ACC112 (cell line): ENCODE measurements around the gene ADAMTS5.

Experiments
- H2AFZ ChIP-seq: fragments of 200-600 bp; sonication (generic); one replicate; pipeline ENCODE4 v1.6.0; 2017; ENCODE audit warnings: antibody characterized with exemption, low read length; ENCODE audit not compliant: unreplicated experiment
- H3K27ac ChIP-seq: fragments of 200-600 bp; sonication (generic); 2 replicates; pipeline ENCODE4 v1.5.1; 2014; ENCODE audit warnings: low read depth, mild to moderate bottlenecking, antibody characterized with exemption, low read length, moderate library complexity
- H3K27me3 ChIP-seq: fragments of 200-600 bp; sonication (generic); 2 replicates; pipeline ENCODE4 v1.6.1; 2014; ENCODE audit warnings: mild to moderate bottlenecking, antibody characterized with exemption, low read length, moderate library complexity, mixed read lengths; ENCODE audit not compliant: insufficient read depth
- H3K36me3 ChIP-seq: fragments of 200-600 bp; sonication (generic); 2 replicates; pipeline ENCODE4 v1.6.1; 2016; ENCODE audit warnings: mild to moderate bottlenecking, antibody characterized with exemption, low read length, moderate library complexity, mixed read lengths; ENCODE audit not compliant: insufficient read depth
- H3K4me1 ChIP-seq: fragments of 200-600 bp; sonication (generic); one replicate; pipeline ENCODE4 v1.6.1; 2016; ENCODE audit warnings: low read length, mixed read lengths; ENCODE audit not compliant: insufficient read depth, unreplicated experiment, control insufficient read depth
- H3K4me3 ChIP-seq: fragments of 200-600 bp; sonication (generic); 2 replicates; pipeline ENCODE4 v1.5.1; 2014; ENCODE audit warnings: mild to moderate bottlenecking, low read depth, low read length
- H3K79me2 ChIP-seq: fragments of 200-600 bp; sonication (generic); one replicate; pipeline ENCODE4 v1.6.0; 2016; ENCODE audit warnings: low read length; ENCODE audit not compliant: control insufficient read depth, unreplicated experiment, insufficient read depth

The ADAMTS5 gene

DNA sequence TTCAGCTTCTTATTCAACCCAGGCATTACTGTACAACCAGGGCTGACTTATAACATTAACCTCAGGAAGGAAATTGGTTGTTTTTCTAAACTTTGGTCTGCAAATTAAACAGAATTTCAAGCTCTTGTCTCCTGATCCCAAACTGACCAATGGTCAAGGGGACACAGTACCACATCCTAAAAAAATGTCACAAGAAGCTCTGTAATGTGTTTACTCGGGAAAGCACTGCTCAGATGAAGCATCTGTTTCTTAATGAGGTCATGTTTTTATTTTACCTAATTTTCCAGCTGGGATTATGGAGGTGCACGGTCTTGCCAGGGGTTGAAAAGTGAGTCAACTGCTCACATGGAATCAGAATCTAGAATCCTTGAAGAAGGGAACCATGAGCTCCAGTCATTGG lies 18.7 kb downstream of the ADAMTS5 start:
- Histone ChIP-seq H3K79me2 (no peaks in the 10 kb centered on the region), H3K27me3 (no peaks in the 10 kb centered on the region), H3K4me3 (no peak overlapping the region), H3K27ac (no peak overlapping the region), H3K4me1 (peaks cover 5% of the 10 kb centered on the region), H3K36me3 (no peaks in the 10 kb centered on the region; the same call in 1 of the 2 replicates), H2AFZ (no peak overlapping the region)

DNA sequence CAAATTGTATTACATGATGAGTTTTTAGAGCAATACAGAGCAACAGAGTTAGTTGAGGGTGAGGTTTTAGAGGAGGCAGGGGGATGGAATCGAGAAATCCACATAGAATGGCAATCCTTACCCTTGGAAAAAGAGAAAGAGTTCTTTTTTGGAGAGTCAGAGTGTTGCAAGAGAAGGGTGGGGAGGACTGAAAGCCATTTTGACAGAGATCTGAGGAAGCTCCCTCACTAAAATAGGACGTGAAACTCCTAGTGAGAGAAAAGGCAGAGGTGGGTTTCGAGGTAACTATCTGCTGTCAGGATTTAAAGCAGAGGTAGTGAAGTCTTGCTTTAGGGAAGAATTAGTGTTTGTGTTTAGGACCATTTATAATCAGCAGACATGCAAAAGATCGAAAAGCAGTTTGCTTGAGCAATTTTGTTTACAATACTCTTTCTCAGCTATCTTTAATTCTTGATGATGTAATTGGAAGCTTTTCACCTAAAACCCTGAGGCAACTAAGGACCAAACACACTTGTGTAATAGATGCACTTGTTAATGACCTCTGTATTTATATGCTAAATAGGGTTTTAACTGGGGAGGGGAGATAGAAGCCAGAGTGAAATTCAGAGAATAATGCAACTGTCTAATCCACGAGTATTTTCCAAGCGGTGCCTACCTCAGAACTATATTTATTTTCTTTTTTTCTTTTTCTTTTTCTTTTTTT lies 20.0 kb downstream of the ADAMTS5 start:
- no peak overlapping the region for H3K27ac ChIP-seq
- H3K4me1 ChIP-seq = peaks cover 5% of the 10 kb centered on the region
- no peaks in the 10 kb centered on the region; the same call in 1 of the 2 replicates for H3K36me3 ChIP-seq
- H3K27me3 ChIP-seq = no peaks in the 10 kb centered on the region
- no peak overlapping the region for H2AFZ ChIP-seq
- H3K79me2 ChIP-seq = no peaks in the 10 kb centered on the region
- H3K4me3 ChIP-seq = no peak overlapping the region

DNA sequence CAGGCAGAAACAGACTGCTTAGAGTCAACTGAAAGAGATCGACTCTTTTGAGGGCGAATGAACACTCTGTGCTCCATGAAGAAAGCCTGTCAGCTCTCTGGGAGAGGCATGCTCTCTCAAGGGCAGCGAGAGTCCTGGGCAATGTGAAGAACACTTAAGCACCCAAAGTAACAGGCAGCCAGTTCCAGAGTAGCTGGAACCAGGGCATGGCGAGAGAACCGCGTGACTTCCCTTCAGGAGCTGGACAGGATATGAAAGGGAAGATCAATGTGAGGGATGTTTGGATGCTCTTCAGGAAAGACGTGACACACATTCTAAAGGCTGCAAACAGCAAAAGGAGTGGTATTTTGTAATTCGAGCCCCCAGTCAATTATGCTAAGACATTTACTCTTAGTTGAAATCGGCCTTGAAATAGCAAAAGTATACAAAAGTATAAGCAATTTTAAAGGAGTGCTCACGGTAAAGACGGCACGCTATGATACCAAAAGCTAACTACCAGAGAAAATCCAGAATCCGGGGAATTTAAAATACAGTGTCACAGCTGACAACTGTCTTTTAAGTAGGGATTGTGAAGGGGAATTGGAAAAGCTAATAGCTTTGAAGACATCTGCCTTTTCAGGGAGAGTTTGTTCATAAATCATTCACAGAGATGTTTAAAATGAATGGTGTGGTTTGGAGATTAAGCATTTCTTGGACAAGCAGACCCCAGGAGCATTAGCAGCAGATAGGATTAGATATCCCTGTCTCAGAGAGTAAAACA lies 20.8 kb downstream of the ADAMTS5 start:
- peaks cover 5% of the 10 kb centered on the region for H3K4me1 ChIP-seq
- H3K27me3 ChIP-seq = no peaks in the 10 kb centered on the region
- no peak overlapping the region for H2AFZ ChIP-seq
- no peak overlapping the region for H3K27ac ChIP-seq
- H3K36me3 ChIP-seq = no peaks in the 10 kb centered on the region; the same call in 1 of the 2 replicates
- H3K79me2 ChIP-seq = no peaks in the 10 kb centered on the region
- peak overlapping the region; percentile 19; the same call in 1 of the 2 replicates for H3K4me3 ChIP-seq

DNA sequence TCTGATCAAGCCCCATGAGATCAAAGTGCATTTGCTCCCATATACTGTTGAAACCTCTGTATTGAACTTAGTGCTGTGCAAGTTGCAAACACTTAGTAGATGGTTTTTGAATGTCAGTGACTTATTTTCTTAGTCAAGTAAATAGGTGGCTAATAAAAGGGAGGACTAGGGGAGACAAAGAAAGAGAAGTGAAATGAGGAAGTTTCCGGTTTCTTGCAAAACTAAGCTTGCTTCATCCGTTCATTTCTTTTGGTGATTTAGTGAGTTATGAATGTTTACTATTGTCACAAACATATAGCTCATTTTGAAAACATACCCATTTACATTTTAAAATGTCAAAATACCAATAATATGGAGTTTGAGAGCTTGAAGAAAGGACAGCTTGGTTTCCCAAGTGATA lies 23.0 kb downstream of the ADAMTS5 start:
- H3K4me1 ChIP-seq = peaks cover 9% of the 10 kb centered on the region
- H3K4me3 ChIP-seq = no peak overlapping the region
- H3K36me3 ChIP-seq = no peaks in the 10 kb centered on the region; the same call in 1 of the 2 replicates
- no peak overlapping the region for H3K27ac ChIP-seq
- no peaks in the 10 kb centered on the region for H3K27me3 ChIP-seq
- no peaks in the 10 kb centered on the region for H3K79me2 ChIP-seq
- no peak overlapping the region for H2AFZ ChIP-seq

DNA sequence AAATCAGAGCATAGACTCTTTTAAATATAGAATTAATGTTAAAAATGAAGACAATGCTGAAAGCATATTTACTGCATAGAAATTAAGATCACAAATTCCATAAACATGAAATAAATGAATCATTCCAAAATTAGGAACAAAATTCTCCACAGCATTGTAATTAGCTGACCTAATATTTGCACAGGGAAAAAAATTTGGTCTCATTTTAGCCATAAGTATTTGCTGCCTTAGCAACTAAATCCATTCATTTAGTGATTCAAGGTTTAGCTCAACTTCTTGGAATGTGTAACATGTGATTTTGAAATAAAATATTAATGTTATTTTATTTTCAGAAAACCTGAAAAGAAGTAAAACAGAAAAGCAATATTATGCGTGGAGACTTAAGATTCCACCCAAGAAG lies 25.5 kb downstream of the ADAMTS5 start:
- Histone ChIP-seq H2AFZ (no peak overlapping the region), H3K79me2 (no peaks in the 10 kb centered on the region), H3K4me3 (no peak overlapping the region), H3K4me1 (peaks cover 4% of the 10 kb centered on the region), H3K36me3 (no peaks in the 10 kb centered on the region; the same call in 1 of the 2 replicates), H3K27me3 (no peaks in the 10 kb centered on the region), H3K27ac (no peak overlapping the region)

DNA sequence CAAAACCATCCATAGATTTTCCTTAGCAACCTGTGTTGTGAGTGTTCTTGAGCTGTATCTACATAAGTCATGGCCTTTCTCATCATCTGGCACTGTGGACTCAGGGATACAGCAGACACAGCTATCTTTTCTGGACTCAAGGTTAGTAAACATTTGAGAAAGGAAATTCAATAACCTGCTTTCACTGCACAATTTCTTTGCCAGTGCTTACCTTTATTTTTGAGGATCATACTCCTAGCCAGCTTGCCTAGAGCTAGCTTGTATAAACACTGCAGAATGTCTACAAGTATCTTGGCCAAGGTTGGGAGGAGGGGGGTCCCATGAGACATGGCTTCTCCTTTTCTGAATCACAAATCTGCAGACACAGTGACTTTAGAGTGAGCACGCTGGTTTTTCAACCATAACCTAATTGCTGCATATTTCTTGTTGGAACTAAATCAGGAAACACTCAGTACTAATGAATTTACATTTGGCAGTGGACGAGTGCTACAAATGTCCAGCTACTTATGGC lies 27.2 kb downstream of the ADAMTS5 start:
- Histone ChIP-seq H3K79me2 (no peaks in the 10 kb centered on the region), H3K27ac (no peak overlapping the region), H3K4me3 (no peak overlapping the region), H3K4me1 (peaks cover 4% of the 10 kb centered on the region), H2AFZ (no peak overlapping the region), H3K36me3 (no peaks in the 10 kb centered on the region; the same call in 1 of the 2 replicates), H3K27me3 (no peaks in the 10 kb centered on the region)

DNA sequence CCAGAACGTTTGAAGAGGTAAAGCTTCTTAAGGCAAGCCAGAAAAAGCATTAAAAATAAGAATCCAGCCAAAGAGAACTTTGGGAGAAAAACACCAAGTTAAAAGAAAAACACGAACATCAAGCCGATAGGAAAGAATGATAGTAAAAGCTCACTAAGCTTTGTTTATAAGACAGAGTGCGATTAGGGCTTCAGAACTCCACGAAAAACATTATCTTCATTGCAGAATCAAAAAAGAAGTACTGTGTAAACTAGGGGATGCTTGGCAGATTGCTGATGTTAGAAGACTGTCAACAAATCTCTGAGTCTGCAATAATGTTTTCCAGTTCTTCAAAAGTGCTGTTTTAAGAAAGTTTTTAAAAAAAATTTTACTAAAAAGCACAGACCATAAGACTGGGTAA lies 30.2 kb downstream of the ADAMTS5 start:
- Histone ChIP-seq H3K4me3 (no peak overlapping the region), H2AFZ (no peak overlapping the region), H3K27ac (no peak overlapping the region), H3K4me1 (peaks cover 4% of the 10 kb centered on the region), H3K27me3 (no peaks in the 10 kb centered on the region), H3K36me3 (no peaks in the 10 kb centered on the region), H3K79me2 (no peaks in the 10 kb centered on the region)

DNA sequence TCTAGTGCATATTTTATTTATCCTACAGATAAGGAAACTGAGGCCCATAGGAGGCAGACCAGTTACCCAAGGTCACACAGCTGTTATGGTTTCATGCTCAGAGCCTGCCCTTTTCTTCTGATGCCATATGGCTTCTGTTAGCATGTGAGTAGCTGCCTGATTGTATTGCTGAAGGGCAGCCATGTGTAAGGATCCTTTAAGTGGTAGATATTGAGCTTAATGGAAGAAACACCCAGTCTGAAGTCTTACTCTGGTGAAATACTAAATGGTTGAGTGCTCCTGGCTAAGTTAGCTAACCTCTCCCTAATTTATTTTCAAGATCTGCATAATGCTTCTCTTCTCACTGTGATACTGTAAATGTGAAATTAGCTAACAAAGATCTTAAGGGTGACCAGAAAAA lies 30.9 kb downstream of the ADAMTS5 start:
- Histone ChIP-seq H2AFZ (no peak overlapping the region), H3K4me1 (peaks cover 4% of the 10 kb centered on the region), H3K79me2 (no peaks in the 10 kb centered on the region), H3K36me3 (no peaks in the 10 kb centered on the region), H3K4me3 (no peak overlapping the region), H3K27me3 (no peaks in the 10 kb centered on the region), H3K27ac (no peak overlapping the region)

DNA sequence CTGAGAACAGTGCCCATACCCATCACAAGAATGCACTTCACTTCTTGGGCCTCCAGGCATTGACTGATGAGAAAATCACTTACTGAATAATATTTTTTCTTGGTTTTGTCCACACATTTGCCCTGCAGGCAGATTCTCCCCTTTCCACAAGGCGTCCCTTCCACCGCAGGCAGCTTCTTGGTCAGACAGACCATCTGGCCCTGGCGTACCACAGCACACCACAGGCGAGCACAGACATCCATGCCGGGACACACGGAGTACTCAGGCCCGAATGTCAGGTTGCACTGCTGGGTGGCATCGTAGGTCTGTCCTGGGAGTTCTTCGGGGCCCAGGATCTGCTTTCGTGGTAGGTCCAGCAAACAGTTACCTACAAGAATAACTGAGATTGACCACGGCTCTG lies 32.5 kb downstream of the ADAMTS5 start:
- Histone ChIP-seq H2AFZ (no peak overlapping the region), H3K4me1 (no peaks in the 10 kb centered on the region), H3K27ac (no peak overlapping the region), H3K79me2 (no peaks in the 10 kb centered on the region), H3K27me3 (no peaks in the 10 kb centered on the region), H3K36me3 (no peaks in the 10 kb centered on the region), H3K4me3 (no peak overlapping the region)

DNA sequence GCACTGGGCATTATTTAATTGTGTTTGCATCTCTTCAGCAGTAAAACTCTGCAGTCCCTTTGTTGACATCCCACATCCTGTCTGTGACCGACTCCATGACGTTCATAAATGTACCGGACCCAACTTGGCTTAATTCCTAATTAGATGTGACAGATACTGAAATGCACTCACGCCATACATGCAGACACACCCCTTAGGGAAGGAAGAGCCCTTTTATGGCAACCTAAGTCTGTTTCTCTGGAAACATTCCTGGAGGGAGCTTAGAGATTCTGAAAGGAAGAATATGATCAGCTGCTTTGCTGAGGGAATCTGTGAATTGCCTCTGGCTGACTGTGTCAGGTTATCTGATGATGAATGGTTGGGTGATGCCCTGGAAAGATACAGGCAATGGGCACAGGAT lies 33.4 kb downstream of the ADAMTS5 start:
- Histone ChIP-seq H3K4me3 (no peak overlapping the region), H3K27ac (no peak overlapping the region), H3K4me1 (no peaks in the 10 kb centered on the region), H2AFZ (no peak overlapping the region), H3K79me2 (no peaks in the 10 kb centered on the region), H3K27me3 (no peaks in the 10 kb centered on the region), H3K36me3 (no peaks in the 10 kb centered on the region)

DNA sequence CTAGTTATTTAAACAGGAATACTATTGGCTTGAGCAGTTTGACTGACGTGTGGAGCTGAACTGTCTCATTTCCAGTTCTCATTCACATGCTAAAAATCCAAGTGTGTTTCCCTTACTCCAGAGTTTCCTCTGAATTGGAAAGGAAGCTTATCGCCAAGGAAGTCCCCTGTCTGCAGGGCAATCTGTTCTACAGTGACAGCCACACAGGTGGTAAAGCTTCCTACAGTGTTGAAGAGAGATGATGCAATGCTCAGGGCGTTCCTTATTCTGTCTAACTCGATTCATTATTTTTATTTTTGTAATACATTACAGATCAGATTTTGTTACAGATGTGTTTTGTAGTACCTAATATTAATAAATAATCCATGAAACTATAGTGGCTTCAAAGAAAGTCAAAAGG lies 41.3 kb downstream of the ADAMTS5 start:
- no peak overlapping the region for H3K27ac ChIP-seq
- H3K4me1 ChIP-seq = no peaks in the 10 kb centered on the region
- H3K4me3 ChIP-seq = no peak overlapping the region
- no peaks in the 10 kb centered on the region for H3K27me3 ChIP-seq
- no peaks in the 10 kb centered on the region for H3K79me2 ChIP-seq
- H3K36me3 ChIP-seq = peaks cover 3% of the 10 kb centered on the region; the same call in 1 of the 2 replicates
- H2AFZ ChIP-seq = no peak overlapping the region
